HG02884 (cell line): ENCODE data around the gene BEX4.
"Not testable (repeated sequence)": the region's sequence is repeated elsewhere in the genome, so short reads cannot be mapped to it uniquely, and the experiment has no call there.

ENCODE experiments used
- ATAC-seq: cut with Tn5 transposase; IDR thresholded peaks from one replicate; pipeline ENCODE4 v1.9.1; 2021; ENCODE audit warnings: mild to moderate bottlenecking, moderate library complexity; ENCODE audit not compliant: unreplicated experiment

The BEX4 gene

DNA sequence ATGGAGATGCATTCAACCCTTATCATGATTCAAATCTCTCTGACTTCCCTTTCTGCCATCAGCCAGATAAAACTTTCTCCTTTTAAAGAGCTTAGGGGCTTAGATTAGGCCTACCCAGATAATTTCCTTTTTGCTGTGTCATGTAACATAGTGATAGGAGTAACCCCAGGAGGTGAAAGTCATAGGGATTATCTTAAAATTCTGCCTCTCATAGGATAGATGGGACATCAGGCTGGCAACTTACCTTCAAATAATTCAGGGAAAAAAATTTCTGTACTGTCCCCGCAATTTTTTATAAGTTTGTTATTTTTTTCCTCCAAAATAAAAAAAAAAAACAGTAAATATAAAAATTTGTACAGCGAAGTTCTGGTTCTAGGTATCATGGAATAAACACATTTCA is 20.7 kb downstream of the BEX4 start:
- not testable (repeated sequence) for ATAC-seq

DNA sequence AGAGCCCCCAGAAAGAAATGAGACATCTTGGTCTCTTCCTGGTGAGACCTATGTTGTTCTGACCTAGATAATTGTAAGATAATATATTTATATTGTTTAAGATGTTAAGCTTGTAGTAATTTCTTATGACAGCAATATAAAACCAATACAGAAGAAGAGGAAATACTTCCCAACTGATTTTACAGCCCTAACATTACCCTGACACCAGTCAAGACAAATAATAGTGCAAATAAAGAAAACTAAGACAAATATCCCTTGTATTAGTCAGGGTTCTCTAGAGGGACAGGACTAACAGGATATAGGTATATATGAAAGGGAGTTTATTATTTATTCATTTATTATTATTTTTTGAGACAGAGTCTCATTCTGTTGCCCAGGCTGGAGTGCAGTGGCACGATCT is 21.4 kb downstream of the BEX4 start:
- ATAC-seq, result no peak

DNA sequence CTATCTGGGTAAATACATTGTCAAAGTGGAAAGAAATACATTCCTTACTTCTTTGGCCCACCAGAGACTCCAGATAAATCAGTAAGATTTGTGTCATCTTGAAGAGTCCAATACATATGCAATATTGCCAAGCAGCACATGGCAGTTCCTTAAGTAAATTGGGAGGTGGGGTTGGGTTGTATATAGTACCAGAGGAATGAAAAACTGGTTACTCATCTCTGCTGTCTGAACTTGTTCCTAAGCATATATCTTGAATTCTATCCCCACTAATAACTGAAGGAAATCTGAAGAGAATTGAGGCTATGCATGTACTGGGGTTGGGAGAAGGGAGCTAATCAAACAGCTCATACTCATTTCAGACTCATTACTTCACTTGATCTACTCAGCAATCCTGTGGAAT is 25.2 kb downstream of the BEX4 start:
- no peak for ATAC-seq

DNA sequence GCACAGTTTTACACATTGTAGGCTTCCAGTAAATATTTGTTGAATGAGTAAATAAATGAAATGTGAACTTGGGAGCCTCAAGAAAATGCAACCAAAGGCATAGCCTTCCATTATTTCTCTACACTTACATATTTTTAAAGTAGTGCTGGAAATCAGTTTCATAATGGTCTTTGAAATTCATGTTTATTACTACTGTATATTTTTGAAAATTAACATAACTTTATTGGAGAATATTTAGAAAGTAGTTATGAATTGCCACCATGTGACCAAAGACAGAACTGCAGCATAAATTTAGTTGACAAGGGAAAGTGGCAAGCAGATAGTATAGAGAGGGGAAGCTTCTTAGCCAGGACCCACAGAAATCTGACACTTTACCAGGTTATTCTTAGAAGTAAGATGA is 33.6 kb downstream of the BEX4 start:
- no peak for ATAC-seq

DNA sequence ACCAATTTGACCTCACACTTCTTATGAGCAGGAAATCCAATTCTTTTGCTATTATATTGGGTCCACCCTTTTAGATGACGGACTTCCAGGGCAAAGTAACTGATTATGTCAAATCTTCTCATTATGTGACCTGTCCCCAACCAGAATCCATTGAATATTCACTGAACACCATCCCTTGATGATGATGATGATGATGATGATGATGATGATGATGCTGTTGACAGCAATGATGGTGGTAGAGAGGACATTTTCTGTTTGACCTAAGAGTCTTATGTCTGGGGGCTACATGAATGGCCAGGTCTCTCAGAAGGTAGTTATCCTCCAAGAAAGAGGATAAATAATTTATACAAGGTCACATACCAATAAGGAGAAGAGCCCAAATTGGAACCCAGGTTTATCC is 34.9 kb downstream of the BEX4 start:
- ATAC-seq, result no peak

DNA sequence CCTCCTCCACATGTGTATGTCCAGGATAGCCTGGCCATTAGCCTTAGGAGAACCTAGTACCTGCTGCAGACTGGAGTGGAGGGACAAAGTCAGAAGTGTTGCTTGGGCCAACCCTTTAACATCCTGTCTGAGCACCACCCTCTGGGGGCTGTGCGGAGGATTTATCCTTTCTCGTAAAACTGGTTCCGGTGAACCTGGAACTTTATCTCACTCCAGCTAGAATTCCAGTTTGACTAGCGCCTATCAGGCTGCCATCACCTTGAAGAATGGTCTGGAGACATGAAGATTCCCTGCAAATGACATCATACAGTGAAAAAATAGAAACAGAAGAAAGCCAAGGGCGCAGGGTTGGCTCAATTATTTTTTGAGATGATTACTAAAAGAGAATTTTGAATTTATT is 36.1 kb downstream of the BEX4 start:
- ATAC-seq, result no peak

DNA sequence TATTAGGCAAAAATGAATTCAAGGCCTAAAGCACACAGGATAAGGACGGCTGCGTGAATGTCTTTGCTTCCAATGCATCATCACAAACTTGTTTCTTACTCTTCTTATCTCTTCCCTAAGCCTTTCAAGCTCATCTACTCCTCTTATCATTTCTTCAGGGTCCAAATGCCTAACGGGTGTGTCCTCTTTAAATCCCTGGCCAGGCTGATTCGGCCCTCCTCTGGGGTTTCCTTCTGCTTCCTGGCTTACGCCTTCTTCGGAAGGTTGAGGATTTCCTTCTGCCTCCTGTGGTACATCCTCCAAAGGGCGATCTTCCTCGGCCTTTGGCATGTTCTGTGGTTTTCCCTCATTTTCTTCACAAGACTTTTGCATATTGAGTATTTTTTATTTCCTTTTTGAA is 38.7 kb downstream of the BEX4 start:
- no peak for ATAC-seq

DNA sequence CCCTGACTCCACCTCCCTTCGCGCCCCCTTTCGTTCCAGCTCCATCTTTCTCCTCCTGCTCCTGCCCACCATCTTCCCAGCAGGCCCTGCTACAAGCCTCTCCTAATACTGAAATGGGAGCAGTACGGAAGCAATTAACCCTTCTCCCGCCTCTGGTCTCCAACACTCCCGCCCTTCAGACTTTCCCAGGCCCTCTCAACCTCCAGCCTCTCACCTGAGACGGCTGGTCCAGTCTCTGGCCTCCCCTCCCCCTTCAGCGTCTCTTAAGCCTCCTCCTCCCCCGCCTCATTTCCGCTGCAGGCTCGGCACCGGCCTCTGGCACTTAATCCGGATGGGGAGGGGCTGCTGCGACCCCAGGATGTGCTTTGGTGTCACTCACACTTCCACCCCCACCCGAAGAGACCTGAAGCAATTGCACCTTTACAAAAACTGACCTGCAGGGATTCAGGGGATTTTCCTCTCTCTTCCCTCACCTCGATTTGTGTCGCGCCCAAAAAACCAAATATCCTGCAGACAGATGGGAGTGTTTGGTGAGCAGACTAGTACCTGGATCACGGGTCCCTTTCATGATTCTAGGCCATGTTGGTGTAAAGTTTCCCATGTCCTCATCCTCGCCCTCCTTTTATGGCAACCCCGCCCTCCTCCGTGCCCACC is 39.4 kb downstream of the BEX4 start:
- peak; percentile 52 for ATAC-seq

DNA sequence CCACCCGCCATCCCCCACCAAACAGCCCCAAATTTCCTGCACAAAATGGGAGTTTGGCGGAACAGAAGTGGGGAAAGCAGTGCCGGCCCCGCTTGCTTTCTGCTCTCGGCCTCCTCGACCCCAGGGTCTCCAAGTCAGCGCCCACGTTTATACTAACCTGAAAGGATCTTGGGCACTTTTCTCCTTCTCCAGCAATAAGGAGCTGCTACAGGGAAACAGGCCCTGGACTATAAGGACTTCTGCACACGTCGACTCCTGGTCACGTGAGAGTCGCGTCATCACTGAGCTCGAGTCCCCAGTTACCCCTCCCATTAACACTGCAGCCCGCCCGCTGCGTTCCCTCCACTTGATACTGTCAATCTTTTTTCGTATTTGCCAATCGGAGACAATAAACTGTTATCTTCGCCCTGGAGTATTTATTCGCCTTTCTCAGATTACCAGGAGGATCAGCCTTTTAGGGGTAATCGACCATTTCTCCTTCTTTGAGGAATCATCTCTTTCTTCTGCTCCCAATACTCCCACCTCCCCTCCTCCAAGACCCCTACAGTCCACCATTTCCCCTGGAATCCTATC is 40.1 kb downstream of the BEX4 start, which contains the start of gene TCEAL8:
Gene TCEAL8, minus strand, starts transcription at position 235 of the 573 bp plus-strand sequence. CDS start 1,176 bp downstream, outside the sequence.
- ATAC-seq, result peak; percentile 98

DNA sequence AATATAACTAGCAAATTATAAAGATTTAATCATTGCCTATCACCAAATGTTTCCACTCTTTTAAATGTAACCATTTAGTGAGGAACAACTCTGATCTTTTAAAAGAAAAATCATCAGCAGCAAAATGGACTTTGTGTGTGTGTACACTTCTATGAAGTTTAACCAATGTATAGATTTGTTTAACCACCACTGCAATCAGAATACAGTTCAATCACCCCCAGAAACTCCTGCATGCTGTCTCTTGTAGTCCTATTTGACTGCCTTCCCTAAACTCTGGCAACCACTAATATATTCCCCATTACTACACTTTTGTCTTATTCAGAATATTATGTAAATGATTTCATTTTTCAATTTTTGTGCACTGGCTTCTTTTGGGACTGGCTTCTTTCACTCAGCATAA is 41.7 kb downstream of the BEX4 start:
- no peak for ATAC-seq

DNA sequence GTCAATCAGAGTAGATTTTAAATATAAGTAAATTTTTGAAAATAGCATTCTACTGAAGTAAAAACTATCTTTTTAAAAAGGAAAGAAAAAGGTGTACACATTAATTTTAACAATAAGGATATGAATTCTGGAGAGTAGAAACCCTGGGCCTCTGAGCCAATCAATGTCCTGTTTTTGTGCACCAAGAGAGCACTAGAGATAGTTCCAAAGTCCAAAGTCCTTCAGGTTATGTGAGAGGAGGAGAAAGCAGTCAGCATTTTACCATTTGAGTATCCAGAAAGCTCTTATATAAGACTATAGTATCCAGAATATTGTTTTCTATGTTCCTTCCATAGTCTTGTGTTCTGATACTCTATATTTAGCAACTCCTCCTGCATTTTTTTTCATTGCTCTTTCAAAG is 43.4 kb downstream of the BEX4 start:
- ATAC-seq, result no peak
